Neural cell (in vitro differentiated cells): ENCODE results near the gene ZP1.

Experiments used
- EP300 ChIP-seq: fragments of 450-650 bp; conservative IDR thresholded peaks from 2 replicates; pipeline ENCODE4 v1.6.1; 2014; ENCODE audit warnings: antibody characterized with exemption, mild to moderate bottlenecking, moderate library complexity; ENCODE audit not compliant: poor library complexity, severe bottlenecking
- TAF1 ChIP-seq: IDR thresholded peaks from 2 replicates; pipeline ENCODE4 v1.6.1; 2012; ENCODE audit warnings: low read depth

DNA sequence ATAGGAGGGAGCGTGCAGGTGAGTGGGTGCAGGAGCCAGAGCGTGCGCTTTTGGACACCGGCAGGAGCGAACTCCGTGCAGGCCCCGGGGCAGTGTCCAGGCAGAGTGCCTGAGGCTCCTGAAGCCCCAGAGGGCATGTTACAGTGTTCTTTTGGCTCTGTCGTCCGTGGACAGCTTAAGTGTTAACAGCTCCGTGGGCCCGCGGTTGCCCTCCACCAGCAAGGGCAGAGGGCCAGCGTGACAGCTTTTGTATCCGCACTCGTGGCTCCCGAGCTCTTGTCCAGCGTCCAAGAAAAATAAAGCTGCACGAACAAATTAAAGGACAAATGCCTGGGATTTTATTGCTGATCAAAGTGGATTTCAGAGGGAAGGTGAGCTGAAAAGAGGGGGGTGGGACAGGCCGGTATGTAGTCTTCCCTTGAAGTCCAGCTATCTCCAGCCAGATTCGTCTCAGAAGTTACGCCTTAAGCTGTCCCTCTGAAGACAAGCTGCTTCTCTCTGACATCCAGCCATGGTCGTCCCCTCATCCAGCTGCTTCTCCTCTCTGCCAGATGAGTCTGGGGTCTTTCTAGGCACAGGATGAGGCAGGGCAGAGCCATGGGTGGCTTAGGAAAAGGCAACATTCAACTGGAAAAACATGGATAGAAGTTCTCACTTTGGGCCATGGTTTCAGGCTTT, 45.6 kb downstream of the ZP1 start:
- TF ChIP-seq TAF1 (no peak), EP300 (no peak)
